Fibroblast of the conjunctiva (primary cell): ENCODE results near the gene NUP107.
A peak's percentile ranks its signal among the peaks of the same experiment; 100 is the strongest.
"Not testable (repeated sequence)": the region's sequence is repeated elsewhere in the genome, so short reads cannot be mapped to it uniquely, and the experiment has no call there.

ENCODE experiments used
- DNase-seq: peaks from one replicate; pipeline ENCODE4 v3.0.0-alpha.2; 2010; ENCODE audit warnings: low read depth

Gene NUP107

DNA sequence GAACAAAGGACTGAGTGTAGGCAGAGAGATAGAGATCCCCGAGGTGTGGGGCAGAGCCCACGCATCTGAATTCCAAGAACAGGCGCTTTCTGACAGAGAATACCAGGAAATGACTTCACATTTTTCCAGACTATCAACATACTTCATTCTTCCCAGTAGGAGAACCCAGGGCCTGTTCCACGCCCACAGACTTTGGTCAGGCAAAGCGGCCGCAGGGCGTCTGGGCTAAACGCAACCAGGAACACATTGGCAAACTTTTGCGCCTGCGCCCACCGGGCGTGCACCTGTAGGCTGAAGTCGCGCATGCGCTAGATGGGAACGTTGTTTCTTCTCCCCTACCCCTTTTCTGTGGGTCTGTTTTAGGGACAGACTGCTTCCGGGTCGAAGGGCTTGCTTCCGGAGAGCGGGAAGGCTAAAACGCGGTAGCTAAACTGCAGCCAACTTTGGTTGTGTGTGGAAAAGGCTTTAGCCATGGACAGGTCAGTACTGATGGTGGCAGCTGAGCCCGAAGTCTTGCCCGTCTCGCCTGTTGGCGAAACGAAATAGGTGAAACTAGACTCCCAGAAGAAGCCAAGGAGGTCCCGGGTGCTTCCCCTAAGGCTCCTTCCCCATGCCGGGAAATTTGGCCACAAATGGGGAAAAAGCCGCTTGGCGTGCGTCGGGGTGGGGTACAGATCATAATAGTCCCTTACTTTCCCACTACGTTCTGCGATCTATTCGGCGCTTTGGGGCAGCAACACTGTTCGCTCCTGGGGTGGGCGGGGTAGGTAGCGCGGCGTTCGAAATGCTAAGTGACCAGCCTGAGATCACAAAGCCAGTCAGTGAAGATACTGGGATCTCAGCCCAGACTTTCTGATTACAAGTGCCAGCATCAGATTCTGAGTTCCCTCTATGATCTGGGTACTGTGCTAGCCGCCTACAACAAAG lies at the start of gene NUP107:
Gene NUP107 (plus strand): TSS at position 384 of the 927 bp plus-strand sequence. CDS start 88 bp downstream, at position 472.
- peak; percentile 98 for DNase-seq

DNA sequence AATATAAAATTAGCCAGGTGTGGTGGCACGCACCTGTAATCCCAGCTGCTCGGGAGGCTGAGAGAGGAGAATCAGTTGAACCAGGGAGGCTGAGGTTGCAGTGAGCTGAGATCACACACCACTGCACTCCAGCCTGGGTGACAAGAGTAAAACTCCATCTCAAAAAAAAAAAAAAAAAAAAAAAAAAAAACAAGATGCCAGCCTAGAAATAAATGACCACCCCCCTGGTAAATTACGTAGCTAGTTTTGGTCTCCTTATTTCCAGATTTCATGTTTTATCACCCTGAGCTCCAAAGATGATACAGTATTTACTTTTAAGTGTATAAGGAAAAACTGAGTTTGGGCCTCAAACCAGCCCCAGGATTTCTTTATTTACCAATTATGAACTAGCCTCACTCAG lies 49.3 kb upstream of the NUP107 start:
- not testable (repeated sequence) for DNase-seq

DNA sequence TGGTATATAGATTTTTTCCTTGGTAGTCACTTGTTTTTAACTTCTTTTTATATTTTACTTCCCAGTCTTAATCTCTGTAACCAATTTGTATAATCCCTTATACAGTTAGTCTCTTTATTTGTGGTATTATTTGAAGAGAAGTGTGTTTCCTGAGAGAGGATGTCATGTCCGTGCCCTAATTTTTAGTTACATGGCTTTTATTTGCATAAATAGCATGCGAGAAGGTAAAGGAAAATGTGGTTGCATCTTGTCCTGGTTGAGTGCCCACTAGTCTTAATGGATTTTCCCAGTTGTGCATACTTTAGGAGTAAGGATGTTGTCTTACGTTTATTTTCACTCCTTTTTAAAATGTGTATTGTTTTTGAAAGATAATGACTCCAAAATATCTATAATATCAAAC lies 48.6 kb upstream of the NUP107 start:
- no peak for DNase-seq

DNA sequence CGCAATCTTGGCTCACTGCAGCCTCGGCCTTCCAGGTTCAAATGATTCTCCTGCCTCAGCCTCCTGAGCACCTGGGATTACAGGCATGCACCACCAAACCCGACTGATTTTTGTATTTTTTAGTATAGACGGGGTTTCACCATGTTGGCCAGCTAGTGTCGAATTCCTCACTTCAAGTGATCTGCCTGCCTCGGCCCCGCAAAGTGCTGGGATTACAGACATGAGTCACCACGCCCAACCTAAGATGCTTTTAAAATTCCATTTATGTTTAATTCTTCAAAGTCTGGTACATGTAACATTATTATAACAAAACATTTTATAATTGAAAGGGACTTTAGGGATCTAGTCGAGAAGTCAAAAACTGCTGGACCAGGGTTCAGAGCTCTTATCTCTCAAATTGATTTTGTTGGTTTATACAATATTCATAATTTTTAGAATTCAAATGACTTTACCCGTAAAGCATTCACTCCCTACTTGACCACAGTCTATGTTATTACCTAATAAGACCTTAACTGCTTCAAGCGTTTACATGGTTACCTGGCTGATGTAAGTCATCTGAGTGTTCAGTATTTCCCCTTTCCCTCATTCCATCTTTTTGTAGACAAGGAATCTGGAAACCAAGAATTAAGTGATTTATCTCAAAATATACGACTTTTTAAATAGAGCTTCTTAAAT lies 47.9 kb upstream of the NUP107 start:
- DNase-seq: no peak

DNA sequence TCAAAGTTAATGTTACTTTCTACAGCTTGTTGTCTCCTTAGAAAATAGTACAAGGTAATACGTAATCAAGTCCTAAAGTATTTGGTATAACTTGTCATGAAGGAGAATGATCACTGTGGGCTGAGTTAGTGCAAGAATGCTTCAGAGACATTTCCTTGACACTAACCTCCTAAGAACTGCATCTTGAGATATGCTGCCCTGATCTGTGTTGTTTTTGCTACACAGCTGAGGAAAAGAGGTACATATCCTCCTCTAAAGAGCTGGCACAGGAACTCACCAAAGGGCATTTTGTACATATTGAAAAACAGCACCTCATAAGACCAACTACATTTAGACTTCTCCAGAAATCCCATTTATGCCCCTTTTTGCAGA lies 47.4 kb upstream of the NUP107 start:
- no peak for DNase-seq

DNA sequence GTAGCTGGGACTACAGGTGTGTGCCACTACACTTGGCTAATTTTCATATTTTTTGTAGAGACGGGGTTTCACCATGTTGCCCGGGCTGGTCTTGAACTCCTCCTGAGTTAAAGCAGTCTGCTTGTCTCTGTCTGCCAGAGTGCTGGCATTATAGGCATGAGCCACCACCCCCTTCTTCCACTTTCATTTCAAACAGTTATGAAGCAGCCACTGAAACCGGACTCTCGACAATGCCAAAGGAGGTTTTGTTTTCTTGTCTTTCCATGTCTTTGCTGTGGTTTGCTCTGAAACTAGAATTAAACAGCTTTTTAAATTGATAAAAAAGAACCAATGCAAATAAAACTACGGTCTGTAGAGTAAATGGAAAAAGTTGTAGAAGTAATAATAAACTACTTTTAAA lies 45.6 kb upstream of the NUP107 start:
- no peak for DNase-seq

DNA sequence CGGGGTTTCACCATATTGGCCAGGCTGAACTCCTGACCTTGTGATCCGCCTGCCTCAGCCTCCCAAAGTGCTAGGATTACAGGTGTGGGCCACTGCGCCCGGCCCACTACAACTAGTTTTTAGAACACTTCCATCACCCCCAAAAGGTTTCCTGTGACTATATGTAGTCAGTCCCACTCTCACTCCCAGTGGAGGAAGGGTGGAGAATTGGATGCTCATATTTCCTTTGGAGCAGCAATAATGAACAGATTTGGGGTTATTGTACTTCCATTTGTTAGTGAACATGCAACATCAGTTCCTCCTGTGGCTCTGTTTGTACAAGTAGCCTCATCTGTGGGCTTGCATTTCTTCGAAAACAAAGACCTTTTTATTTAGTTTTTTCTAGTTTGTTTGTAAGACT lies 40.3 kb upstream of the NUP107 start:
- DNase-seq: no peak

GRCh38 chr12:68647507-68647906 lies 39.3 kb upstream of the NUP107 start:
- no peak for DNase-seq

- no peak for DNase-seq
Observed at GRCh38 chr12:68648179-68648578, 38.6 kb upstream of the NUP107 start.

- no peak for DNase-seq
Observed at GRCh38 chr12:68665016-68665569, 21.7 kb upstream of the NUP107 start.

- DNase-seq: no peak
Observed at GRCh38 chr12:68667291-68667690, 19.5 kb upstream of the NUP107 start.

- DNase-seq: no peak
Observed at GRCh38 chr12:68667896-68668295, 18.9 kb upstream of the NUP107 start.

GRCh38 chr12:68671179-68671578 lies 15.6 kb upstream of the NUP107 start:
- no peak for DNase-seq

GRCh38 chr12:68673788-68674187 lies 13.0 kb upstream of the NUP107 start:
- DNase-seq: no peak

GRCh38 chr12:68674376-68674775 lies 12.4 kb upstream of the NUP107 start:
- no peak for DNase-seq

DNA sequence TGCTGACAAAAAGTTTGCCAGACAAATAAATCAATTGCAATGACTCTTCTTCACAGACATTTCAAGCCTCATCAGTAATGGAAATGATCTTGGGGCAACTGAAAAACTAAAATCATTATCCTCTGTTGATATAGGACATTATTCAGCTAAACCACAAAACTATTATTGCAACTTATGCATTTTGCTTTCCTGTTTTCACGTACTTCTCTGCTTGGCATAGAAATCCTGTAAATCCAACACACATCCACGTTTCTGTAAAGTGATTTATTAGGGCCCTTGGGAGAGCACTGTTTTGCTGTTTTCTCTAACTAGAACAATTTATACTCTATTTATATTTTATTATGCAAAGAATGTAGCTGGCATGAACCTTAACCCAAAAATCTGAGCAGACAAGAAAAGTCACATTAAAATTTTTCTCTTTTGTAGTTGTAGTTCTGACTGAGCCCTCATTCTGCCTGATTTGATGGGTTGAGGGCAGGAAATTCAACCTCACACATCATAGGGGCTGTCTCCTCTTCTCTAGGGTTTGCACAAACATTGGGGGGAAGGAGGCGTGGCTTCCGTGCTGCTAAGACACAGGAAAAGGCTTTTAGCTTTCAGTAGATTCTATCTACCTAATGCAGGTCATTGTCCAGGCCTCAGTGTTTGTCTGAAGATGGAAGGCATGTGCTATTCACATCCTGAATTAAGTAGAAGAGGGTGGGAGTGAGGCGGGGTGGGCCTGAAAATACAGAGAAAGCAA lies 11.5 kb upstream of the NUP107 start:
- DNase-seq: no peak

- DNase-seq: not testable (repeated sequence)
Observed at GRCh38 chr12:68676854-68677253, 9.9 kb upstream of the NUP107 start.

DNA sequence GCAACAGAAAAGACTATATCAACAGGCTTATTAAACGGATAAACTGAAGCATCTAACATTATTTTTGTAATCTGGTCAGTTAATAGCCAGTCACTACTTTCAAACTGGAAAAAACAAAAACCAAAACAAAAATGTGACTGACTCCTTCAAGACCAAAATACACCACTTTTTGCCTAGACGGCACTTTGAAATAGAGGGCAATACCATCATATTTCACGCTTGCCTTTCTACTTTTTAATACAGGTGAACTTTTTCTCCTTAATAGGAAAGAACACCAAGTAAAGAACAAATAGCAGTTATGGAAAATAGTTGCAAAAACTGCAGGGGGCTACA lies 550 bp upstream of the NUP107 start:
- DNase-seq: no peak

DNA sequence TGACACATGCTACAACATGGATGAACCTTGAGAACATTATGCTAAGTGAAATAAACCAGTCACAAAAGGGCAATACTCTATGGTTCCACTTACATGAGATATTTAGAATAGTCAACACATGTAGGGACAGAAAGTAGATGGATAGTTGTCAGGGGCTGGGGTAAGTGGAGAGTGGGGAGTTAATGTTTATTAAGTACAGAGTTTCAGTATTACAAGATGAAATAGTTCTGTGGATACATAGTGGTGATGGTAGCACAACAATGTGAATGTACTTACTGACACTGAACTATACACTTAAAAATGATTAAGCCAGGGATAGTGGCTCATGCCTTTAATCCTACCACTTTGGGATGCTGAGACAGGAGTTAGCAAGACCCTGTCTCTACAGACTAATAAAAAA lies 8.7 kb downstream of the NUP107 start:
- no peak for DNase-seq

DNA sequence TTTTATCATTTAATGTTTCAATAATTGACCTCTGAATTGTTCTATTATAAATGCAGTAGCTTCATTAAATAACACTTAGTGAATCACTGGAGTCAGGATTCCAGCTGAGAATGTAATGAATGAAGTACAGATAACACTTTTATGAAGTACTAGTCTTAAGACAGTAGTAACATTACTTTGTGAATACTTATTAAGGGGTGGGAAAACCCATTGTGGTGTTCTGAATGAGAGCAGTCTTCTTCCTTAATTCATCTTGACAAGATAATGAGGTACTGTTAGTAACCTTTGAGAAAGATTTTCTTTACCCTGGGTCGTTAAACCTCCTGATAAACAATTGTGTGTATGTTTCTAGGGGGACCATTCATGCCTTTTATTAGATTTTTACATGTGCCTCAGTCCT lies 12.7 kb downstream of the NUP107 start:
- DNase-seq: no peak

DNA sequence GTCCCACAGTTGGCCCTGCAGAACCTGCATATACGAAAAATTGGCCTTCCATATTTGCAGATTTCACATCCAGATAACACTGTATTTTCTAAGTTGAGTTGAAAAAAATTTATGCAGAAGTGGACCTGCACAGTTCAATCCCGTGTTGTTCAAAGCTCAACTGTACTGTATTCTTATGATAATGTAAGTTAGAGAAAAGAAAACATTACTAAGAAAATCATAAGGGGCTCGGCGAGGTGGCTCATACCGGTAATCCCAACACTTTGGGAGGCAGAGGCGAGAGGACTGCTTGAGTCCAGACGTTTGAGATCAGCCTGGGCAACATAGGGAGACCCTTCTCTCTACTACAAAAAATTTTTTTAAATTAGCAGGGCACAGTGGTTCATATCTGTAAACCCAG lies 41.0 kb downstream of the NUP107 start:
- no peak for DNase-seq

DNA sequence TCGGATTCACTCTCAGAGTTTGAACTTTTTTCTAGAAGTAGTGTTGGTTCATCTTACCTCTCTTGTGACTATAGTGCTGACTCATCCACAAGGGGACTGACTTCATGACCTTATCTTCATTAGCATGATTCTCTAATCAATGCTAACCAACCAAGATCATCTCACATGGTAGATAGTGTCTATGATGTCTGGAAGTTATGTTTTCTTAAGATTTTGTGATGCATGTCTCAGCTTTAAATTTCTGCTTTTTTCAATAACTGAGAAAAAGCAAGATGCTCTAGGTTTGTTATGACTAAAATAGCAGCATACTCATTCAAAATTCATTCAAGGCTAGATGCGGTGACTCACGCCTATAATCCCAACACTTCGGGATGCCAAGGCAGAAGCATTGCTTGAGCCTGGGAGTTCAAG lies 46.9 kb downstream of the NUP107 start:
- DNase-seq: peak; percentile 13

DNA sequence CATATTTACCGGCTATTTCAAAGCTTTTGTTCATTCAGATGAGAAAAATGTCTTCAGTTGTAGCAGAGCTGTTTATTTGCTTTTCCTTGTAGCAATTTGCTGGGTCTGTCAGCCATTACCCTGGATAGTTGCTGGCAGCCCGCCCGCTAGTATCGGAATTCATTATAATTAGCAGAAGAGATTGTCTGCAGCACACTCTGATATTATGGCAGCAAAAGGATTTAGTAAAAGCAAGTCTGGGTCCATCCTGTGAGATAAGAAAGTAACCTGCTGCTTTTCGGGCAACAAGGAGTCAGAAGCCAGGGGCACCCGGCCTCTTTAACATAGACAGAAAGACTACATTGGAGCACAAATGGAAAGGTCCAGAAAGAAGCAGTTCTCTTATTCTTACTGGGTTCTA lies 53.1 kb downstream of the NUP107 start:
- DNase-seq: no peak
